CD14-positive monocyte (primary cell): ENCODE data around the gene ASTN1. TPM values are rescaled to one million over a fixed set of nuclear protein-coding genes. Genes with fewer than 3 reads are reported as not detected.

Source experiments
- DNase-seq, 3 donors: peaks; one replicate each; pipeline ENCODE4 v3.0.0-alpha.2; 2011 to 2022
- H2AFZ ChIP-seq: 2 replicates; pipeline ENCODE4 v1.6.0; 2012; ENCODE audit warnings: mild to moderate bottlenecking, low read depth, low read length, inconsistent platforms; ENCODE audit not compliant: insufficient read depth, poor library complexity, severe bottlenecking
- H3K27ac ChIP-seq, 2 donors: 1 replicate in 1 of 2; 2 replicates in 1 of 2; pipeline ENCODE4 v1.5.1; 2012 to 2013; ENCODE audit warnings: low read length in 2 of 2, control low read depth in 1 of 2, inconsistent platforms in 1 of 2, low read depth in 1 of 2, mild to moderate bottlenecking in 1 of 2
- H3K27me3 ChIP-seq, 2 donors: one replicate each; pipeline versions ENCODE4 v1.6.0 to v1.6.1; 2011 to 2013; ENCODE audit warnings: low read length in 2 of 2; ENCODE audit not compliant: control insufficient read depth in 2 of 2, insufficient read depth in 2 of 2
- H3K36me3 ChIP-seq, 2 donors: replicated peaks in 1 of 2; 1 replicate in 1 of 2; 2 replicates in 1 of 2; pipeline versions ENCODE4 v1.5.1 to v1.6.1; 2012 to 2013; ENCODE audit warnings: low read length in 2 of 2, control low read depth in 1 of 2, inconsistent platforms in 1 of 2, mild to moderate bottlenecking in 1 of 2; ENCODE audit not compliant: insufficient read depth in 2 of 2, control insufficient read depth in 1 of 2
- H3K4me1 ChIP-seq, 2 donors: 1 replicate in 1 of 2; 2 replicates in 1 of 2; pipeline versions ENCODE4 v1.5.1 to v1.6.1; 2012 to 2013; ENCODE audit warnings: low read length in 2 of 2, control low read depth in 1 of 2, inconsistent platforms in 1 of 2, mild to moderate bottlenecking in 1 of 2, moderate library complexity in 1 of 2; ENCODE audit not compliant: insufficient read depth in 2 of 2, control insufficient read depth in 1 of 2
- H3K4me2 ChIP-seq: replicated peaks from 2 replicates; pipeline ENCODE3; 2012; ENCODE audit warnings: low read length, moderate library complexity, mild to moderate bottlenecking; ENCODE audit not compliant: poor library complexity, severe bottlenecking; ENCODE audit errors: extremely low read depth
- H3K4me3 ChIP-seq, 3 experiments: fragments of 200-600 bp in 1 of 3; sonication (generic) in 1 of 3; replicated peaks in 1 of 3; 1 replicate in 2 of 3; 2 replicates in 1 of 3; pipeline ENCODE4 v1.5.1; 2011 to 2013; ENCODE audit warnings: low read length in 3 of 3, mild to moderate bottlenecking in 3 of 3, control low read depth in 2 of 3, low read depth in 2 of 3, inconsistent platforms in 1 of 3, moderate library complexity in 1 of 3
- H3K79me2 ChIP-seq: 2 replicates; pipeline ENCODE4 v1.6.0; 2012; ENCODE audit warnings: mild to moderate bottlenecking, control low read depth, inconsistent platforms, low read length, moderate library complexity; ENCODE audit not compliant: insufficient read depth
- H3K9ac ChIP-seq: 2 replicates; pipeline ENCODE4 v1.6.0; 2017; ENCODE audit warnings: low read length, mild to moderate bottlenecking; ENCODE audit not compliant: insufficient read depth, poor library complexity, severe bottlenecking
- H3K9me3 ChIP-seq, 2 donors: replicated peaks in 1 of 2; 1 replicate in 1 of 2; 2 replicates in 1 of 2; pipeline versions ENCODE4 v1.5.1 to v1.6.1; 2012 to 2013; ENCODE audit warnings: low read length in 2 of 2, control low read depth in 1 of 2; ENCODE audit not compliant: control insufficient read depth in 1 of 2, insufficient read depth in 1 of 2
- H4K20me1 ChIP-seq: 2 replicates; pipeline ENCODE4 v1.6.0; 2012; ENCODE audit warnings: mild to moderate bottlenecking, low read length, control low read depth, moderate library complexity; ENCODE audit not compliant: insufficient read depth
- H3K27ac Mint-ChIP-seq, 7 donors: one replicate each; pipeline ENCODE4 v1.8.0; 2020; ENCODE audit warnings: mild to moderate bottlenecking in 7 of 7, mixed read lengths in 7 of 7, moderate library complexity in 6 of 7, inconsistent platforms in 2 of 7
- H3K27me3 Mint-ChIP-seq, 3 donors: one replicate each; pipeline ENCODE4 v1.8.0; 2021 to 2022; ENCODE audit warnings: low read depth in 3 of 3, mild to moderate bottlenecking in 3 of 3, mixed read lengths in 3 of 3, moderate library complexity in 3 of 3, inconsistent platforms in 1 of 3
- H3K36me3 Mint-ChIP-seq, 2 donors: one replicate each; pipeline ENCODE4 v1.8.0; 2020; ENCODE audit warnings: mixed read lengths in 2 of 2, inconsistent platforms in 1 of 2, mild to moderate bottlenecking in 1 of 2
- H3K4me1 Mint-ChIP-seq: one replicate; pipeline ENCODE4 v1.8.0; 2020; ENCODE audit warnings: mild to moderate bottlenecking, mixed read lengths
- H3K4me3 Mint-ChIP-seq, 2 donors: one replicate each; pipeline ENCODE4 v1.8.0; 2020; ENCODE audit warnings: mild to moderate bottlenecking in 2 of 2, mixed read lengths in 2 of 2, moderate library complexity in 1 of 2
- H3K9me3 Mint-ChIP-seq, 7 donors: one replicate each; pipeline ENCODE4 v1.8.0; 2020 to 2022; ENCODE audit warnings: mixed read lengths in 7 of 7, mild to moderate bottlenecking in 6 of 7, moderate library complexity in 6 of 7, inconsistent platforms in 2 of 7
- WGBS: methylation state at CpG from one replicate; pipeline ENCODE4 v1.1.5; 2013; ENCODE audit warnings: missing lambda C conversion rate; ENCODE audit not compliant: insufficient coverage; 5-methylcytosine and 5-hydroxymethylcytosine counted together
- intact Hi-C, 2 donors: fragments of 100-400 bp; cut with micrococcal nuclease; formaldehyde crosslinking; loops; one replicate each; pipeline versions ENCODE4 v1.15.0 to v1.15.1; 2023
- polyA plus RNA-seq, 3 donors: library from polyadenylated mRNA; depleted of rRNA in 1 of 3; unstranded in 2 of 3; stranded (reverse) in 1 of 3; fragments of 300-500 nt in 2 of 3; fragments of >200 nt in 1 of 3; fragmentation: Illumina TruSeq in 2 of 3; gene quantifications; 1 replicate in 2 of 3; 2 replicates in 1 of 3; pipeline ENCODE4 v1.2.3, GENCODE V29; 2012 to 2021
- TF ChIP-seq, protein P1 (sequence below): fragments of 200-600 bp; IDR thresholded peaks from one replicate; pipeline ENCODE4 v1.8.0; 2022; ENCODE audit warnings: antibody characterized with exemption, mild to moderate bottlenecking

Gene ASTN1
- polyA plus RNA-seq, 3 donors: not detected

DNA sequence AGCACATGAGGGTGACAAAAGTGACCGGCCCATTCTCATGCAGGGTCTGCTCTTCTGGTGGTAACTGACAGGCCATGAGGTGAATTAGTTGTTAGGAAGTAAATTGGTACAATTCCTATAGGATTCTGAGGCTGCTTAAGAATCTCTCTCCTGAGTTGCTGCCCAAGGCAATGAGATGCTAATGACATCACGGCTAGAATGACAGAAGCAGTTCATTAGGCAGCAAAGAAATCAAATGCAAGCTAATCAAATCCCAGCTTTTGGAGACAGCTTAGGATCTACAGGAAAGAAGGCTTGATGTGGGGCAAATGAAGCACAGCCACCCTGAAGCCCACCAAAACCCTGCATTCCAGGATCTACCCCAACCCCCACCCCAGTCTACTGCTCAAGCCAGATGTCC lies 265.2 kb downstream of the ASTN1 start:
- Histone ChIP-seq H3K9me3 (no peaks in the 10 kb centered on the region), H2AFZ (no peak overlapping the region), H3K4me3 (no peak overlapping the region), H3K79me2 (no peaks in the 10 kb centered on the region), H4K20me1 (no peaks in the 10 kb centered on the region), H3K4me1 (no peaks in the 10 kb centered on the region), H3K4me2 (no peak overlapping the region), H3K27me3 (no peaks in the 10 kb centered on the region), H3K36me3 (no peaks in the 10 kb centered on the region), H3K9ac (no peak overlapping the region), H3K27ac (no peak overlapping the region)
- Mint-ChIP-seq H3K27me3 (peaks cover 1 to 18% (median 13%) of the 10 kb centered on the region in 3 donors), H3K9me3 (no peaks in the 10 kb centered on the region), H3K4me3 (no peak overlapping the region), H3K36me3 (no peaks in the 10 kb centered on the region), H3K27ac (no peak overlapping the region), H3K4me1 (peaks cover 7% of the 10 kb centered on the region)
- TF ChIP-seq, protein P1, sequence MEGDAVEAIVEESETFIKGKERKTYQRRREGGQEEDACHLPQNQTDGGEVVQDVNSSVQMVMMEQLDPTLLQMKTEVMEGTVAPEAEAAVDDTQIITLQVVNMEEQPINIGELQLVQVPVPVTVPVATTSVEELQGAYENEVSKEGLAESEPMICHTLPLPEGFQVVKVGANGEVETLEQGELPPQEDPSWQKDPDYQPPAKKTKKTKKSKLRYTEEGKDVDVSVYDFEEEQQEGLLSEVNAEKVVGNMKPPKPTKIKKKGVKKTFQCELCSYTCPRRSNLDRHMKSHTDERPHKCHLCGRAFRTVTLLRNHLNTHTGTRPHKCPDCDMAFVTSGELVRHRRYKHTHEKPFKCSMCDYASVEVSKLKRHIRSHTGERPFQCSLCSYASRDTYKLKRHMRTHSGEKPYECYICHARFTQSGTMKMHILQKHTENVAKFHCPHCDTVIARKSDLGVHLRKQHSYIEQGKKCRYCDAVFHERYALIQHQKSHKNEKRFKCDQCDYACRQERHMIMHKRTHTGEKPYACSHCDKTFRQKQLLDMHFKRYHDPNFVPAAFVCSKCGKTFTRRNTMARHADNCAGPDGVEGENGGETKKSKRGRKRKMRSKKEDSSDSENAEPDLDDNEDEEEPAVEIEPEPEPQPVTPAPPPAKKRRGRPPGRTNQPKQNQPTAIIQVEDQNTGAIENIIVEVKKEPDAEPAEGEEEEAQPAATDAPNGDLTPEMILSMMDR: no peak
- intact Hi-C loops: no loop called here
- no peak for DNase-seq
- no CpG with 5 or more reads among the region's 2 CpGs for WGBS

DNA sequence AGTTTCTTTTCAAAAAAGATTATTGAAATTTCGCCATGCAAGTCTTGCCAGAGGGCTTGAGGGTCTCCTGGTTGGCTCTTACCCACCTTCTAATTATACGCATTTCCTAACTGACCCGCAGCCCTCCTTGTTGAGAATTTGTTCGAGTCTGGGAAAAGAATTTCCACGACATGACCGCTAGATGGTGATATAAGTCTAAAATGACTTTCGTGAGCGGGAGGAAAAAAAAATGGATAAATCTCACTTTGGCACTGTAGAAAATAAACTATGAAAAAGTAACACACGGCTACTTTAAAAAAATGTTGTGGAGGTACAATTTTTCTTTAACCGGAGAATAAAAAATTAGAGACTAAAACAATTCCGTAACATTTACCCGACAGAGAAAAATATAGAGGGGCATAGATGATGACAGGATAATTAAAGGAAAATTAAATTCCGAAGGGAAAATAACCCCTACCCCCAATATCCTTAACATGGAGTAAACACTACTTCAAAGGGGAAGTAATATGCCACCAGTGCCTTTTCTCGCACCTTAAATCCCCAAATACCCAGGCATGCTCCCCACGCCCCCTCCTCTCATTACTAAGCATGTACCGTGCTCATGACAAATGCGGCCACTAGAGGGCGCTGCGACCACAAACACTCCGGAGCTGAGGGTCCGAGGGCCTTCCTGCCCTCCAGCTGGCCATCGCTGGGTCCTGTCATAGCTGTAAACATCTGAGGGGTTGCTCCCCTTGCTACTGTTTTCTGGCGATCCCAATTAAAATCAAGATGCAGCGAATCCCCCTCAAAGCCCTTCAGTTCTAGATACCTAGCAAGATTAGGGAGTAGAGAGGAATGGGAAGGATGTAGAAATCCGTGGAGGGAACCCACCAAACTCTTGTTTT lies 266.9 kb downstream of the ASTN1 start:
- no peaks in the 10 kb centered on the region for H3K9me3 ChIP-seq
- peak in 1 of 3 donors; percentile 15 for DNase-seq
- no peak overlapping the region for H3K4me2 ChIP-seq
- intact Hi-C loops: no loop called here
- no peaks in the 10 kb centered on the region for H3K36me3 ChIP-seq
- no peaks in the 10 kb centered on the region for H3K27me3 ChIP-seq
- no peak overlapping the region for H3K4me3 ChIP-seq
- H2AFZ ChIP-seq: no peak overlapping the region
- H3K27me3 Mint-ChIP-seq: peaks cover 1 to 14% (median 7%) of the 10 kb centered on the region in 3 donors
- 0% methylated on average over 9 of the region's 25 CpGs for WGBS
- H4K20me1 ChIP-seq: no peaks in the 10 kb centered on the region
- H3K4me3 Mint-ChIP-seq: peak overlapping the region in 1 of 2 donors; percentile 49
- H3K4me1 ChIP-seq: no peaks in the 10 kb centered on the region
- H3K36me3 Mint-ChIP-seq: no peaks in the 10 kb centered on the region
- no peak overlapping the region for H3K27ac Mint-ChIP-seq
- H3K9me3 Mint-ChIP-seq: no peaks in the 10 kb centered on the region
- peaks cover 7% of the 10 kb centered on the region for H3K4me1 Mint-ChIP-seq
- no peak overlapping the region for H3K9ac ChIP-seq
- no peaks in the 10 kb centered on the region for H3K79me2 ChIP-seq
- TF ChIP-seq, protein P1: peak; percentile 79
- H3K27ac ChIP-seq: no peak overlapping the region
